Measurements from ENCODE around the gene FARS2.

Gene FARS2

DNA sequence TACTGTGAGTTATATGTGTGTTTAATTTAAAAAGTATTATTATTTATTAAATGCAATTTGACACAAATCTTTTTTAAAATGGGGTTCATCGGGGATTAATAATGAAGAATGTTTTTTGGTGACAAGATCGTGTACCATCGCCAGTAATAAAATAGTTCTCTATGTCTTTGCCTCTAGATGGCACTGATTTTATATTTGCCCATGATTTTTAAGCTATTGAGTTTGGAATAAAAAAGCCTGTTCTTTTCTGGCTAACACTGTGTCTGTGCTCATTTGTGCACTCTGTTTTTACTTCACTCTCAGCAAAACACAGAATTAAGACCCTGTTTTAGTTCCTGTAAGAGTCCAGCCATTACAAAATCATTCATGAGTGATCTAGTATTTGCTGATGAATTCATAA, 127.0 kb downstream of the FARS2 start:
- DNase-seq = no peak

DNA sequence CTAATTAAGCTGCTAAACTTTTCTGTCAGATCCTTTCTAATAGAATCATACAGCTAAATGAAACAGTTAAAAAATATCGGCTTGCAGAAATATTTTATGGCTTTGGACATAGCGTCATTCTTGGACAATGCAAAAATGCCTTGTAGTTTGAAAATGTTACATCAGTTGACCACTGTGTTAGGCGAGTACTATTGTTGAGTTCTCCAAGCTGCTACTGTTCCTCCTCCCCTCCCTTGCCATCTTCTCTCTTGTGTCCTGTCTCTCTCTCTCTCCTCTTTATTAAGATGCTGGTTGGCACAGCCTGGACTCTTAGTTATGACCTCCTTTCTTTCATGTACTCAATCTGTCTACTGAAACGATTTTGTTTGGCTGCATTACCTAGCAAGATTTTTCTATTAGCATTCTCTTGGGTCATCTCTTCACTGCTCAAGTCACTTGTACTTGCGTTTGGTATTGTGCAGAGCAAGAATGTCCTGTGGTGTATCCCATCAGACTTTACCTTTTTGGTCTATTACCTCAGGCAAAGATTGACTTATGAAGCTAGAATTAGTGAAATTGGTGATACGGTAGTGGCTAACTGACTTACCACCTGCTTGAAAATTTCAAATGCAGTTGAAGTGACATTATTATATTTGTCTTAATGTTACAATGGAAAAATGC, 127.9 kb downstream of the FARS2 start:
- no peak for DNase-seq

DNA sequence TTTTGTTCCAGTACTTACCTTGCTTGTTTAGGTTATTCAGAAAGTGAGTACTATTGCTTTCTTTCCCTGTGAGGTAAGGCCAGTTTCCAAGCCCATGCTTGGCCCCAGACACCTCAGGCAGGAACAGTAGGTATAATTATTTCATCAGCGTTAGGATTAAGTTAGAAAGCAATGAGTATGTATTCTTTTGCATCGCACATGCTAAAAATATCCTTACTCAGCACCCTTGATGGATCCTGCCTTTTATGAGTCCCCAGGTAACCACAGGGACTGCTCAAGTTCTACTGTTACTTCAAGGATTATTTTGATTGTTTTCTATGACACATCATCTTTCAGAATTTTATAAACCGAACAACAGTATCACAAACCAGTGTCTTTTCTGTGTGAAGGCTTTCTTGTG, 128.9 kb downstream of the FARS2 start:
- DNase-seq = no peak

DNA sequence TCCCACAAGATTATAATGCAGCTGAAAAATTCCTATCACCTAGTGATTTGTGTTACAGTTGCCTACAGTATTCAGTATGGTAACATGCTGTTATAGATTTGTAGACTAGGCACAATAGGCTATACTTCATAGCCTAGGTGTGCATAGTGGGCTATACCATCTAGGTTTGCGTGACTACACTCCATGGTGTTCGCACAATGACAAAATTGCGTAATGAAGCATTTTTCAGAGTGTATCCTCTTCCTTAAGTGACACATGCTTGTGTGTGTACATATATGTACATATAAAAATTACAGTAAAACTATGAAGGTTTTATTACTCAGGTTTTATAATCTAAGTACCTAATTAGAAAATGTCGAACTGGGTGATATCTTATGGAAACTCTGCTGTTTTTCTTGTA, 133.0 kb downstream of the FARS2 start:
- no peak for DNase-seq

DNA sequence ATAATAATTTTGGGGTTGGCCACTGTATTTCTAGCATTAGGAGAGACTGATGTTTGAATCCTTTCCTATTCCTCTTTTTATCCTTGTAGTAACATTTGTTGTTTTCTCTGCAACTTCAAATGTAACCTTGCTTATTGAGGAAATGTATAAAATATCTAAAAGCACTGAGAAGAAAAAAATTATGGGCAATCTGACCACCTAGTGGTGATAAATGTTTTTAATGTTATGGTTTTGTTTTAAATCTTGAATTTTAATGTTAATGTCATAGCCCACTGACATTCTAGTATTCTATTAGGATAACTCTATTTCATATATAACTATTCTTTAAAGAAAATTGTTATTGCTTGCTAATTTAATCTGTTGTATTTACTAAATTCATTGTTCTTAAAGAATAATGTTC, 134.4 kb downstream of the FARS2 start:
- no peak for DNase-seq

DNA sequence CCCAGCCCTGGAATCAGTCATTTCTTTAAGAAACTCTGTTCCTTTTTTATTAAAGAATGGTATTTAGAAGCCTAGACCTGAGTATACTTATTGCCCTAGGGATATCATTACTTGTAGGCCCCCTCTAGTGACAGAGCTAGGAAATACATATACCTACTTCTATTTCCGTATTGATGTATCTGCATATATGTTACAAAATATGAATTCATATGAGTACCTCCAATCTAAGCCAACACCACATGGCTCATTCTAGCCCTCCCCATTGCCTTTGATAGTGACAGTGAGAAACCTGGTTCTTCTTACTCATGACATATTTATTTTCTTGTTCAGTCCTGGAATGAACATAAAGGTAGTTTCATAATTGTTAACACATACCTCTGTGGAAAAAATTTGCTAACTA, 137.2 kb downstream of the FARS2 start:
- DNase-seq = no peak

DNA sequence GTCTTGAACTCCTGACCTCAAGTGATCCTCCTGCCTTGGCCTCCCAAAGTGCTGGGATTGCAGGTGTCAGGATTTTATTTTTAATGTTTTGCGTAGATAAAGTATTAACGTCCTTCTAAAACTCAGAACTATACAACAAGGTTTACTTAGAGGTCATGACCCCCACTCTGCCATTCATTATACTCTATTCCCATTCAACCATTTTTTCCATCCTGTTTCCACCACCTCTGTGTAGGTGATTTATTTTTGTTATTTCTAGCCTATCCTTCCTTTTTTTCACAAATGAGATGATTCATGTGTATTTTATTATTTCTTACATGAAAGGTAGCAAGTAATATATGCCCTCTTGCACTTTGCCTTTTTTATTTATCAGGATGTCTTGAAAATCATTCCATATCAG, 138.1 kb downstream of the FARS2 start:
- no peak for DNase-seq

DNA sequence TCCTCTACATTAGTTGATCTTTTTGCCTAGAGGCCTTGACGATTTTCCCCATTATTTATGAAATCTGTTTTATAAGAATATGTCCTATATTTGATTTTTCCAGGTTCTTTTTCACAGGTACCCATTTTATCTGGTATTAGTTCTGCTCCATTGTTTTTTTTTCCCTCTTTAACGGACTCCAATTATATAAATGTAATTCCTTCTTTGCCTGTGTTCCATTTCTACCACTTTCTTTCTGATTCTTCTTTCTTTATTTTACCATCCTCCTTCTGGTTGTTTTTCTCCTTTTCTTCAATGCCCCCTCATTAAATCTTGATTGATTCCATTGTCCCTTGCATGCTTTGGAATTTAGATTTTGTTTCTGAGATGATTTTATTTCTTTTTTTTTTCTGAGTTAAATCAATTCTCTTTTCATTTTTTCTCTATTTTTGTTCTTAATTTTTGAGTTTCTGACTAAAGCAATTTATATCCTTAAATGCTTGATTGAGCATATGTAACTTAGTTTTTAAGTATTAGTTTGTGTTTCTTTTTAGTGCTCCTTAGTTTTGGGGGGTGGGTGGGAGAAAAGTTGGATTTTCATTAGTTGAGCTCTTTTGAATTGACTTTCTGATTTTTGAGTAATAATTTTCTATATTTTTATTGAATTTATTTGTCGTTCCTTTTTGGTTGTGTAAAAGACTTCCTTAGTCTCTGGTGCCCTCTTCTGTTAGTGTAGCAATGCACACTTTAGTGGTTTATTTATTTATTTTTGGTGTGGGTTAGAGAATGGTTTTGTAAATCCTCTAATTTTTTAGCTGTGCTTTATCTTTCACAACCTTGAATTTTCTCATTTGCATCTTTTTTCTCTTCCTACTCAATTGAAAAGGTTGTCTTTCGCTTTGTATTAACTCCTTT, 140.8 kb downstream of the FARS2 start:
- no peak for DNase-seq

DNA sequence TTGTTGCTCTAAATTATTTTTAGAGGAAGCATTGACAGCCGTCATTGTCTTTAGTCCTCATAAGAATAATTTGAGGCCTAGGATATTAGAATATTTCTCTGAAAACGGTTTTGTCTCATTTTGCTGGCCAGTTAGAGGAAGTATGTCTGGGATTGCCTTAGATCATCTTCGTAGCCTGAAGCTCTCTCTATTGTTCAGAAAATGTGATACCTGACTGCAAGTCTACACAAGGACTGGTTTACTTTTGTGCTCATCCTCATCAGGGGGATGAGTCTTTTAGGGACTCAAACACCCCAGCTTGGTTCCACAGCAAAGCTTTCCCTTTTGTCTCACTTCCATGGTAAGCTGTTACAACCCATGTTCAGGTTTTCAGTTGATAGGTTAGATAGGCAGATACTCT, 141.8 kb downstream of the FARS2 start:
- no peak for DNase-seq

DNA sequence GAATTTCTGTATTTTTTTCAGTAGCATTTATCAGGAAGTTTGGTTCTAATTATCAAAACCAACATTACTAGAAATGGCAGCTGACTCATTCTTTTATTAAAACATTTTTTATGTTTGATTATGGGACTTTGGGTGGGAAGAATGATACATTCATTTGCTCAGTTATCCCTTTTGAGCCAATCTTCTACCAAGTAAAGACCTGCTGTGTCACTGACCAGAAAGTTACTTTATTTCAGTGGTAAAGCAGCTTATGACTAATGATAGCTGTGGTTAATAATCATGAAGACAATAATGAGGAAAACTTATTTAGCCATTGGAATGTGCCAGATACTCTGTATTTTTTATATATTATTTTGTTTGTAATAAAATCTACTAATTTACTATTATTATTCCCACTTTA, 142.3 kb downstream of the FARS2 start:
- no peak for DNase-seq

DNA sequence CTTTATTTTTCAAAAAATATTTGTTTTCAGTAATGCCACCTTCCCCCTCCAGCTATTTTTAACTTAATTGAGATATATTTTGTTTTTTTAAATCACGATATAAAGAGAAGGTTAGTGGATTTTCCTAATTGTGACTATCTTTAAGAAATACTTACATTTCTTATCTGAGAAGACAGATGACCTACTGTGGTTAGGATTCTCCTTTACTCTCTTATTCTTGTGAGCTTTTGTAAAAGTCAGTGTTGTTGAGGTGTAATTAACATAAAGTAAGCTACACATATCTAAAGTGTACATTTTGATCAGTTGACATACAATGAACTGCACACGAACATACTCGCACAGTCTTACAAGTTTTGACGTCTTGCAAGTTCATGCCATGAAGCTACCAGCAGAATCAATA, 144.7 kb downstream of the FARS2 start:
- DNase-seq = no peak

DNA sequence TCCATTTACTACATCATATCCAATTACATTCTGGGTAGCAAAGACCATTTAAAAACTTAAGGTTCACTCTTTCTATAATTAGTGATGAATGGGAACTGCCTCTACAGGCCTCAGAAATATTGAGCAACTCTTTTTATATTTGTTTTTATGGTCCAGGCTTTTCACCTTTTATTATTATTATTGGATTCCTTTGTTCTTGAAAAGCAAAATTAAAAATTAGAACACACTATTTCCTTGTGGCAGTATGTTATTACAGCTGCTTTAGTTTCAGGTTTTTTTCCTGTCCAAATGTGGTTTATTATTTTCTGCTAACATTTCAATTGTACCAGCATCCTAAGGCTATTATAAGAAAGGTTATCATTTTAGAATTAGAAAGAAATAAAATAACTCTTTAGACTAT, 150.1 kb downstream of the FARS2 start:
- DNase-seq = no peak

DNA sequence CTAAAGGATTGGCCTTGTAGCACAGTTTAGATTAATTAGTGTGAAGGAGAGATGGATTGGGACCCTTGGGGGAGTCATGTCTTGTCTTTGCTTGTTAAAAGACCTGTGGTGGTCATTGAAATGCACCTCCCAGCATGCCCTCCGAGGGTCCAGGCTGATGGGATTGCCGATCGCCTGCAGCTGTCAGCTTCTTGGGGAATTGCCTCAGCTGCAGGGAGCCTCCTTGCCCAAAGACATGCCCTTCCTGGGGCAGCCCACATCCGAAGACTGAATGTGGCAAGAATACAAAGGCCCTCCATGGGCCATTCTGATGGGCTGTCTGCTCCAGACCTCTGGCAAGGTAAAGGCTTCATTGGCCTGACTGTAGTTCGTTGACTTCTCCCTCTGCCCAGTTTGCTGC, 150.7 kb downstream of the FARS2 start:
- DNase-seq = no peak

DNA sequence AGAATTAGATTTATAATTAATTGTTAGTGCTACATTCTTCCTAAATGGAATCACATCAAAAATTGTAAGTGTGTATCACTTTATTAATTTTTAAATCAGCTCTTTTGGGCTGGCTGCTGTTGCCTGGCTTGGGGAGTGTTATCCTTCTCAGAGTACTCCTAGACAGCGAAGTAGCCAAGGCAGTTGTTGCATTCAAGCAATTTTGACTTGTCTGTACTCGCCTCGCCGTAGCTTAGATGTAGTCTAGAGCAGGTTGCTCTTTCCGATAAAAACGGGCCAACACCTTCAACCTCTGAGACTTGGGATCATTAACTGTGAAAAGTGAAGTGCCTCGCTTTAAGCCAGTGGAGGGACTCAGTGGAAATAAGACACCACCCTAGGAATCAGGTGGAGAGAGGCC, 151.3 kb downstream of the FARS2 start:
- DNase-seq = no peak

DNA sequence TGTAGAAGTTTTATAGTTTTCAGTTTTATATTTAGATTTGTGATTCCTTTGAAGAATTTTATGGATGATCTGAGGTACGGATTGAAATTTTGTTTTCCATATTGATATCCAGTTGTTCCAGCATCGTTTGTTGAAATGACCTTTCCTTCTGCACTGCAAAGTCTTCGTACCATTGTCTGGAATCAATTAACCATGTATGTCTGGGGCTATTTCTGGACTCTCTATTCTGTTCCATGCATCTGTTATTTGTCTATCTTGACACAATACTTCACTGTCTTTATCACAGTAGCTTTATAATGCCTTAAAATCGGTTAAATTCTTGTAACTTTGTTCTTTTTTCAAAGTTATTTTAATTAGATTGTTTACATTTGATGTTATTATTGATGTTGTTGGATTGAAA, 154.9 kb downstream of the FARS2 start:
- no peak for DNase-seq

DNA sequence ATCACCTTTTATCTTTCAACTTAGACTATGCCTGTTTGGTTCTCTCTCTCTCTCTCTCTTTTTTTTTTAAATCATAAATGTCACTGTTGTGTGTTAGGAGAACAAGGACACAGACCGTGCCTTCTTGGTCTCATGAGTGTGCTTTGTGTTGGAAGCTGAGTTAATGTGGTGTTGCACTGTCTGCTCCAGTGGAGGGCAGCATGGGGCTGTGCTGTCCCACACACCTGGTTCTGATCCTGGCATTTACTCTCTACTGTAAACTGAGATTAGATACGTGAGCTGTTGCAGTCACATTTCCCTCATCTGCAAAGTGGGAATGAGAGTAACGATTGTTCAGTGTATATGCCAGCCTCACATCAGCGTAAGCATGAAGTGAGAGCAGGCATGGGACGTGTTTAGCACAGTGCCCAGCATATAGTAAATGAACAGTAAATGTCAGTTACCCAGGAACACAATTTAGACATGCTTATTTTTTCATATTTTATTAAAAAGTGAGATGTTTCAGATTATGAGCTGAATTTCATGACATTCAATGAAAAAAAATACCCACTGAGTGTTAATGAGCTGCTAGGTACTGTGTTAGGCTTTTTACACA, 161.1 kb downstream of the FARS2 start:
- DNase-seq = peak; percentile 5

DNA sequence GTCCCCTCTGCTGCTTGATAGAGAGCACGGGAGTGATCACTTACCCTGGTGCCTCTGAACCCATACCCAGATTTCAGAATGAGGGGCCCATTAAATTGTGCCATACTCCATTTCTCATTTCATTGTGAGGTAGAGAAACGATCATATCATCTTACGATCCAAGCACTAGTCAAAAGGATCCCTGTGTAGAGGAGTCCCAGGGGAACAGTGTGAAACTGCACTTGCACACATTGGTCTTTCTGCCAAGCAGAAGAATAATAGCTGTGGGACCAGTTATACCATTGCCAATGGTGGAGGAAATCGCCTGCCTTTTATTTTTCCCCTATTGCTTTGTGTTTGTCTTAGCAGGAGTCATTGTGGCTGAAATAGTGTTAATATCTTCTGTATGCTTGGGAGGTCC, 161.9 kb downstream of the FARS2 start:
- no peak for DNase-seq

DNA sequence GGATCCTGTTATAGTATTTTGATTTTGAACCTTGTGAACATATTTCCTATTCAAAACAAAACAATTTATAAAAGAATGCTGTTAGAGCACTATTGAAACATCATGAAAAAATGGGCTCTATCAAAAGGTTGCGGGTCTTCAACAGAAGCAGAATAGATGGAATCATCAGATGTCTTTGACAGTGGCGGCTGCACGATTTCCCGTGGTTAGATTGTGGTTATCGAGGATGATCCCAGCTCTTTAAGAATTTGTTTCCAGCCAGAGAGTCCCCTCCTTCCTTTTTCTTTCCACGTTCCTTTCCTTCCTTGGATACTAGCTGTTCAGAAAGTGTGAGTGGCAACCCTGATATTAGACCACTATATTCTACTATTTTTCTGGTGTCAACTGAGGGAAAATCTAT, 163.4 kb downstream of the FARS2 start:
- no peak for DNase-seq

DNA sequence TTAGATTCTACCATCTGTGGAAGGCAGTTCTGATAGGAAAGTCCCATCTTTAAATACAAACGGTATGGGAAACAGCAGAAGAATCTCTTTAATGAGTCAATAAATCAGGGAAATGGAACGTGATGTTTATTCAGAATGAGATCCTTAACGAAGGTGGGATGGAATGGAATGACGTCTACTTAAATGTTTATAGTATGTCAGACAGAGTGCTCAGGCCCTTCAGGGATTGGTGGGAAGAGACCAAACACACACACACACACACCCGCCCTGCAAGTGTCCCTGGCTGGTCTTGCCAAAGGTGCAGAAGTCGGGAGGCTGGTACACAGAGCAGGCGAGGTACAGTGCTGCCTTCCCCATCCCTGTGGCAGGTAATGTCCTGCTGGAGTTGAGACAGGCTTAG, 164.0 kb downstream of the FARS2 start:
- no peak for DNase-seq

DNA sequence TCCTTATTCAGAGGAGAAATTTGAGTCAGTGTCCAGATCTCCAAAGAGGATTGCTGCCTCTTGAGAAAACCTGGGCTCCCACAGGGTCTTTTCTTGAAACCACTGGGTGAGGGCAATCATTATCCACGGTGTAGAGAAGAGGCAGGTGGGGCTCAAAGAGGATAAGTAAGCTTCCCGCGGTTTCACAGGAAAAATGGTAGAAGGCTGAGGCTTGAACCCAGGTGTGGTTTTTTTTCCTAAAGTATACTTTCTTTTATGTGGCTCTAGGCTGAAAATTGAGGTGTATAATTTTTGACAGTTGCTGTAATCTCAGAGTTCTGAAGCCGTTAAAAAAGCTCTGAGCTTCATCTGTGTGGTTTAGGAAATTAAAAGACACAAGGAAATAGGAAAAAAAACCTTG, 164.5 kb downstream of the FARS2 start:
- DNase-seq = no peak

DNA sequence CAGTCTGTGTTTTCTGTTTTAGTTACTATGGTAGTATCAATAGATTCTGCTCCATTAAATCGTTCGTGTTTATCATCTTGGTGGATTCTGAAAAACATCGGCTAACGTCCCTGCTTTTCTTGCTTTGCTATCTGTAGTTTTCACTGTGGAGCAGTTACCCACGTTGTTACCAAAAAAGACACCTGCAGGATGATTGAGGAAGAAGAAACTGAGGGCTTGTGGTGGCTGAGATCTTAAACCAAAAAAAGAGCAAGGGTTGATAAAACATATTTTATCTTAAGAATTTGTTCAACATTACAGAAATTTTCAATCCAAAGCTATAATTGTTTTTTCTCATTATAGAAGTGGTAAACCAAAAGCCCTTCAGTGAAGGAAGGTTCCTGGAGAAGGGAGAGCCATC, 166.3 kb downstream of the FARS2 start:
- no peak for DNase-seq

DNA sequence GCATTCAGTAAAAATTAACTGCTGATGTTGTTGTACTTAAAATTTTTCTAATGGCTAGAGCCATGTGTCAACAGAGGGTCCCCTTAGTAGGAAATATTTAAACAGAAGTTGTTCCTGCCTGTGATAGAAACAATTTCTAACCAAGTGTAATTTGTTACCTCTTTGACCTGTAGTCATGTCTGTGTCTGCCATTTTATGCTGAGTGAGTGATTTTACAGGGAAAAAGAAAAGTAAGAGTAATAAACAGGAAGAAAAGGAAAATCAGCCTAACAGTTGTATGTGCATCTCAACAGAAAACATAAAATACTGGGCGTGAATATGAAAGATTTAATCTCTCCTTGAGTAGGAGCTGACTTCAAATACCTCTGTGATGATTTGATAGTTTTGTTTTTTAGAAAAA, 172.0 kb downstream of the FARS2 start:
- DNase-seq = no peak

DNA sequence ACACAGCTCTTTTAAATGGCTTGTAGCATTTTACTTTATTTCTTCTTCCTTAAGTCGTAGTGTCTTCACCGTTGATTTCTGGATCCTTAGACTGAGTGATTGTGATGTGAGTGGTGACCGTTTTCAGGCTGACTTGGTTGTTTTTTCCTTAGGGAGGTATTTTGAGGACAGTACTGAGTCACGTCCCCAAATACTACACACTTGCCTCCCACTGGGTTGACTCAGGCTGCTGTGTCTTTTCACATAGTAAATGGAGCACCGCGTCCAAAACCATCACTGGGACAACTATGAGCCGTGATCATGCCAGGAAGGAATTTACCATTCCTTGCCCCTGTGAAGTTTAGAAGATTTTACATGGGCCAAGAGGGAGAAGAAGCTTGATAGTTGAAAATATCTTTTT, 174.1 kb downstream of the FARS2 start:
- DNase-seq = no peak

DNA sequence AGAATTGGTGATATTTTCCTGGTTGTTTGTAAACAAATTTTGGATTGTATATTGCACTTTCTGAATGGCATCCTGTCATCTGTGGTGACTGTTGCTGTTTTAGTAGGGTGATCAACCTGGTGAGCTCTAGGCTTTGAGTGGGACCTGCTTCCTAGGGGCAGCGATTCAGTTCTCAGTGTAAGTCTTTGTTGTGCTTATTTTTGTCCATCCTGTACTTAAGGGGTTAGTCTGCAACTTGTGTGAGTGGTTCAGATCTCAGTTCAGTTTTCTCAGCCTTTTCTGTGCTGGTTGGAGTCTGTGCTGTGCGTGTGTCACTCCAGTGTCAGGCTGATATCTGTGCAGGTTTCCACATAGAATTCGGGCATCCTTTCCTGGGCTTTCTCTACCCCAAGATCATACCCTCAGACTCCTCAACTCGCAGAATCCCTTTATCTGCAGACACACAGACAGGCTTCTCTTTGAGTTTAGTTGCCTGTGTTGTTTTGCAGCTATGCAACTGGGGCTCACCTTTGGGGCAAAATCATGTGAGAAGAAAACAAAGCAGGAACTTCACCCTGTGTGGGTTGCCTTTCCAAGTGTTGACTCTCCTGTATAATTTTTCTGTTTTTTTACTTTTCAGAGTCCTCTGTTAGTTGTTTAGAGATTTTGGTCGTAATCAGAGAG, 177.7 kb downstream of the FARS2 start:
- no peak for DNase-seq
